Measurements from ENCODE around the gene CTH.
A peak's percentile ranks its signal among the peaks of the same experiment; 100 is the strongest.
"Not testable (repeated sequence)": the region's sequence is repeated elsewhere in the genome, so short reads cannot be mapped to it uniquely, and the experiment has no call there.

The CTH gene

GRCh38 chr1:70410604-70411359, at the start of gene CTH:
TSS of gene CTH (plus strand) at chr1:70411268. CDS start at chr1:70411416, 148 bp downstream.
- H3K4me3 ChIP-seq (replicated peaks; ENCODE audit: low read depth, low read length), result peak within 1 kb of the TSS; percentile 94
- peak; percentile 89 for DNase-seq (ENCODE audit: extremely low read depth, low read depth)
- no peak for TF ChIP-seq CTCF (IDR thresholded peaks at IDR 0.05; ENCODE audit: low read depth, low read length, missing control alignments)

GRCh38 chr1:70361727-70362398, 49.2 kb upstream of the CTH start:
- no peak overlapping the region for H3K4me3 ChIP-seq (replicated peaks; ENCODE audit: low read depth, low read length)
- no peak for TF ChIP-seq CTCF (IDR thresholded peaks at IDR 0.05; ENCODE audit: low read depth, low read length, missing control alignments)
- DNase-seq (ENCODE audit: extremely low read depth, low read depth), result no peak

GRCh38 chr1:70364439-70364838, 46.6 kb upstream of the CTH start:
- DNase-seq (ENCODE audit: extremely low read depth, low read depth), result no peak
- TF ChIP-seq CTCF (IDR thresholded peaks at IDR 0.05; ENCODE audit: low read depth, low read length, missing control alignments), result no peak
- no peak overlapping the region for H3K4me3 ChIP-seq (replicated peaks; ENCODE audit: low read depth, low read length)

GRCh38 chr1:70366425-70366952, 44.6 kb upstream of the CTH start:
- H3K4me3 ChIP-seq (replicated peaks; ENCODE audit: low read depth, low read length); DNase-seq (ENCODE audit: extremely low read depth, low read depth): not testable (repeated sequence)

- not testable (repeated sequence) for H3K4me3 ChIP-seq (replicated peaks; ENCODE audit: low read depth, low read length); DNase-seq (ENCODE audit: extremely low read depth, low read depth)
Measured at GRCh38 chr1:70366997-70367396, 44.1 kb upstream of the CTH start.

- DNase-seq (ENCODE audit: extremely low read depth, low read depth); H3K4me3 ChIP-seq (replicated peaks; ENCODE audit: low read depth, low read length): not testable (repeated sequence)
Measured at GRCh38 chr1:70367397-70367796, 43.7 kb upstream of the CTH start.

- not testable (repeated sequence) for H3K4me3 ChIP-seq (replicated peaks; ENCODE audit: low read depth, low read length); DNase-seq (ENCODE audit: extremely low read depth, low read depth)
Measured at GRCh38 chr1:70371586-70371985, 39.5 kb upstream of the CTH start.

GRCh38 chr1:70372426-70372825, 38.6 kb upstream of the CTH start:
- H3K4me3 ChIP-seq (replicated peaks; ENCODE audit: low read depth, low read length), result no peak overlapping the region
- no peak for DNase-seq (ENCODE audit: extremely low read depth, low read depth)
- TF ChIP-seq CTCF (IDR thresholded peaks at IDR 0.05; ENCODE audit: low read depth, low read length, missing control alignments), result no peak

- H3K4me3 ChIP-seq (replicated peaks; ENCODE audit: low read depth, low read length); DNase-seq (ENCODE audit: extremely low read depth, low read depth): not testable (repeated sequence)
Measured at GRCh38 chr1:70373580-70373979, 37.5 kb upstream of the CTH start.
